Fibroblast of the aortic adventitia (primary cell): ENCODE results near the gene ARHGEF4. TPM values are rescaled to one million over a fixed set of nuclear protein-coding genes. Genes with fewer than 3 reads are reported as not detected.

Experiments used
- DNase-seq: peaks from one replicate; pipeline ENCODE4 v3.0.0-alpha.2; 2010; ENCODE audit warnings: low read depth
- H3K4me3 ChIP-seq: 2 replicates; pipeline ENCODE4 v1.5.1; 2011; ENCODE audit warnings: low read depth, mild to moderate bottlenecking, control low read depth, low read length, moderate library complexity
- total RNA-seq: library from RNA; depleted of rRNA; stranded (reverse); fragments of >200 nt; gene quantifications from 2 replicates; pipeline ENCODE4 v1.2.3, GENCODE V29; 2012; ENCODE audit warnings: low replicate concordance
- TF ChIP-seq, protein P1 (sequence below): IDR thresholded peaks from 2 replicates; pipeline ENCODE4 v1.5.1; 2011; ENCODE audit warnings: mild to moderate bottlenecking, low read length, control low read depth, inconsistent platforms; ENCODE audit not compliant: insufficient read depth

ARHGEF4 gene
- total RNA-seq, 1 donor: 5.2 TPM

DNA sequence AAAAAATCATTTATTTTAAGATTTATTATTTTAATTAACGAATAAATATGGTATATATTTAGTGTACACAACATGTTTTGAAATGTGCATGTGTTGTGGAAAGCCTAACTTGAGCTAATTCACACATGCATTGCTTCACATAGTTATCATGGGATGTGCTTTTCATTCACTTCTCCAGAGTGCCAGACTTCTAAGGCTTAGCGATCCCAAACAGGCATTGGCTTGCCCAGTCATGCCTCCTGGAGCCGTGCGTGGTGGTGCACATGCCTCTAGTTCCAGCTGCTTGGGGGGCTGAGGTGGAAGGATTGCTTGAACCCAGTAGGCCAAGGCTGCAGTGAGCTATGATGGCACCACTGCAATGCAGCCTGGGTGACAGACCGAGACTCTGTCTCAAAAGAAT, 40.5 kb downstream of the ARHGEF4 start:
- TF ChIP-seq, protein P1, sequence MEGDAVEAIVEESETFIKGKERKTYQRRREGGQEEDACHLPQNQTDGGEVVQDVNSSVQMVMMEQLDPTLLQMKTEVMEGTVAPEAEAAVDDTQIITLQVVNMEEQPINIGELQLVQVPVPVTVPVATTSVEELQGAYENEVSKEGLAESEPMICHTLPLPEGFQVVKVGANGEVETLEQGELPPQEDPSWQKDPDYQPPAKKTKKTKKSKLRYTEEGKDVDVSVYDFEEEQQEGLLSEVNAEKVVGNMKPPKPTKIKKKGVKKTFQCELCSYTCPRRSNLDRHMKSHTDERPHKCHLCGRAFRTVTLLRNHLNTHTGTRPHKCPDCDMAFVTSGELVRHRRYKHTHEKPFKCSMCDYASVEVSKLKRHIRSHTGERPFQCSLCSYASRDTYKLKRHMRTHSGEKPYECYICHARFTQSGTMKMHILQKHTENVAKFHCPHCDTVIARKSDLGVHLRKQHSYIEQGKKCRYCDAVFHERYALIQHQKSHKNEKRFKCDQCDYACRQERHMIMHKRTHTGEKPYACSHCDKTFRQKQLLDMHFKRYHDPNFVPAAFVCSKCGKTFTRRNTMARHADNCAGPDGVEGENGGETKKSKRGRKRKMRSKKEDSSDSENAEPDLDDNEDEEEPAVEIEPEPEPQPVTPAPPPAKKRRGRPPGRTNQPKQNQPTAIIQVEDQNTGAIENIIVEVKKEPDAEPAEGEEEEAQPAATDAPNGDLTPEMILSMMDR: no peak
- no peak overlapping the region for H3K4me3 ChIP-seq
- no peak for DNase-seq

DNA sequence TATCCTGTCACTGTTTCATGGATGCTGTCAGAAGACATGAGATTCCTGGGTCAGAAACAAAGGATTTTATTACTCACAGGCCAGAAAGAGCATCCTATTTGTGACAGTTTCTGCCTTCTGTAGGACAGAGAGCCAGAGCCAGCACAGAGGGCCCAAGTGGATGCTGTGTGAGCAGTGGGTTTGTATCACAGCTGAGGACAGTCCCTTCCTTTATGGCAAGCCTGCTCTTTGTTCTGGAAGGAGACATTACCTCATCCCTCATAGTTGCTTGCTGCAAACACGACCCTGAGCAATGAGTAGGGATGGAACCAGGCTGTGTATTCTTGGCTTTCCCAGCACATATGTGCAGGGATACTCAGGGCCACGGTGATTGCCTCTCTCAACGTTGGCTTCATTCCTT, 41.6 kb downstream of the ARHGEF4 start:
- TF ChIP-seq, protein P1: no peak
- DNase-seq: no peak
- H3K4me3 ChIP-seq: no peak overlapping the region

DNA sequence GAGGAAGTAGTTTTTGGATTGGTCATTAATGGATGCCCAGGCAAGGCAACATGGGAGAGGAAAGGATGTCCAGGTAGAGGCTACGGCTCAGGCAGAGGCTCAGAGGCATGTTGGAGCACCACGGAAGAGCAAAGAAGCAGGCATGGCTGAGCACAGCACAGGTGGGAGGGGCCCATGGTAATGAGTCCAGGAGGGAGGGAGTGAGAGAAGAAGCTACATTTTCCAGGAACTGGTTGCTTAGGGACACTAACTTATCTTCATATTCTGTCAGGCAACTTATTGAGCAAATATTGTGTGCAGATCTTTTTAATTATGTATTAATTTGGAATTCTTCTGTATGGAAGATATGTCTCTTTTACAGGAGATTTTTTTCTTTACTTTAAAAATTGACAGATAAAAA, 42.2 kb downstream of the ARHGEF4 start:
- DNase-seq: no peak
- TF ChIP-seq, protein P1: no peak
- H3K4me3 ChIP-seq: no peak overlapping the region

DNA sequence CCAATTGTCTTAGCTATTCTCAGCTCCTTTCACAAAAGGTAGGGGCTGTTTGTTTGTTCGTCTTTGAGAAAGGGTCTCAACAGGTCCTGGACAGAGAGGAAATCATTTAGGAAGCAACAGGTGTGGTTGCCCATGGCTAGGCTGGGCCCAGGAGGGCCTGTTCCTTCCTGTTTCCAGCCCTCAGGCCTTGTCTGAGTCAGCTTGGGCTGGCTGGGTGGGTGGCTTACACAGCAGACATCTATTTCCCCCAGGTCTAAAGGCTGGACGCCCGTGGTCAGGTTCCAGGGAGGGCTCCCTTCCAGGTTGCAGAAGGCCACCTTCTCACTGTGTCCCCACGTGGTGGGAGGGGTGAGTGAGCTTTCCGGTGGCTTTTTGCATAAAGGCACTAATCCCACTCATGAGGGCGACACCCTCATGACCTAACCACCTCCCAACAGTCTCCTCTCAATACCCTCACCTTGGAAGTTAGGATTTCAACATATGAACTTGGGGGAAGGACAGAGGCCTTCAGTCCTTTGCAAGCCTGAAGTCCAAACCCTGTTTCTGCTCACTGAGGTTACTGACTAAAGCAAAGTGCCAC, 45.5 kb downstream of the ARHGEF4 start:
- TF ChIP-seq, protein P1: no peak
- DNase-seq: no peak
- no peak overlapping the region for H3K4me3 ChIP-seq

DNA sequence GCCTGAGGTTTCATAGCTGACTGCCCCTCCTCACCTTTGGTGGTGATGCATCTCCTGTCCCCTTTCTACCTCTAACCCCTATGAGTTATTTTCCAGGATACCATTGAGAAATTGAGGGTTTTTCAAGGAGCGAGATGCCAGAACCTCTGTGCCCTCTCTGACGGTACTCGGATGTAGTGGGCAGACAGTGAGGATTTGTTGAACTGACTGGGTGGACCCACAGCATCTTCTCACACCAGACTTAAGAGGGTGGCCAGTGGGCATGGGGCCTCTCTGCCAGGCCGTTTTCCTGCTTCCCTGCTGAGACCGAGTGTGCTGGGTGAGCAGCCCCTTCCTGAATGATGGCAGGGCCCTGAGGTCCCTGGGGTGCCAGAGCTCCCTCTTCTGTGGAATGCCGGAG, 46.3 kb downstream of the ARHGEF4 start:
- TF ChIP-seq, protein P1: no peak
- DNase-seq: no peak
- H3K4me3 ChIP-seq: no peak overlapping the region

DNA sequence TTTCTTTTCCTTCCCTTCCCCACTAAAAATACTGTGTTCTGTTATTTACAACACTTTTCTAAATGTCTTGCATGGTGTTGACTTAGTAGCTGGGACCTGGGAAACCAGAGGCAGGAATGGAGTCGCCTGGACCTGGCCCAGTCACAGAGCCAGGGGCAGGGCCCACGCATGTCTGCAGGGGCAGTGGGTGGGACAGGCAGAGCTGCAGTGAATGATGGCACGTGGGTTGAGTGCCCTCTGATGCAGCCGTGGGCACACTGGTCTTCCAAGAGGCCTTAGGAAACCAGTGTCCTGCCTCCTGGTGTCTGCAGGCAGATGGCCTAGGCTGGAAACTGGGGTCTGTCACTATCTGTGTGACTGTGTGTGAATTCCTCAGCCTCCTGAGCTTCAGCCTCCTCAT, 46.8 kb downstream of the ARHGEF4 start:
- DNase-seq: no peak
- TF ChIP-seq, protein P1: no peak
- no peak overlapping the region for H3K4me3 ChIP-seq

DNA sequence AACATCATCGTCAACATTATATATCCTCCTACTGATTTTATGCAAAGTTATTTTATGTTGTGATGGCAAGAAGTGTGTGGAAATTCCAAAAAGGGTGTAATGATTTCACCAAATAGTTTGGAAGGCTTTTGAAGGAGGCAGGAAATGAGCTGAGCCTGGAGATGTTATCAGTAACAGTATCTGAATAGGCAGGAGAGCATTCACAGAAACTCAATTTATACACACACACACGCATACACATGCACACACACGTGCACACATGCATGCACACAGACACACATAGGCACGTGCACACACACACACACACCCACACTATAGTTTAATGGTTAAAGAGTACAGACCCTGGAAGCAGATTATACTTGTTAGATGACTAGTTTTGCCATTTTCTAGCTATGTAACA, 47.3 kb downstream of the ARHGEF4 start:
- DNase-seq: no peak
- H3K4me3 ChIP-seq: no peak overlapping the region
- TF ChIP-seq, protein P1: no peak
